NCI-H82 treated with DMSO at 0.1 percent for 48 hours (cell line): Measurements from ENCODE around the gene PARP8.
"Not testable (repeated sequence)": the region's sequence is repeated elsewhere in the genome, so short reads cannot be mapped to it uniquely, and the experiment has no call there.

ENCODE experiments used
- DNase-seq: peaks from one replicate; lab custom pipeline; 2025; ENCODE audit not compliant: unreplicated experiment; lab: John Stamatoyannopoulos, UW

Gene PARP8

GRCh38 chr5:50666261-50667022 is at the start of gene PARP8:
PARP8 (plus strand) TSS chr5:50666637; CDS start chr5:50667096, 459 bp downstream.
- no peak for DNase-seq

GRCh38 chr5:50623666-50624065 is 42.8 kb upstream of the PARP8 start:
- no peak for DNase-seq

GRCh38 chr5:50634866-50635265 is 31.6 kb upstream of the PARP8 start:
- not testable (repeated sequence) for DNase-seq

GRCh38 chr5:50637576-50637975 is 28.9 kb upstream of the PARP8 start:
- DNase-seq, result not testable (repeated sequence)

GRCh38 chr5:50646591-50646990 is 19.8 kb upstream of the PARP8 start:
- DNase-seq, result no peak

GRCh38 chr5:50647726-50648125 is 18.7 kb upstream of the PARP8 start:
- no peak for DNase-seq

GRCh38 chr5:50653946-50654345 is 12.5 kb upstream of the PARP8 start:
- no peak for DNase-seq

- DNase-seq, result no peak
Measured at GRCh38 chr5:50655067-50655809, 11.2 kb upstream of the PARP8 start.

- no peak for DNase-seq
Measured at GRCh38 chr5:50655810-50656205, 10.6 kb upstream of the PARP8 start.

- DNase-seq, result no peak
Measured at GRCh38 chr5:50657044-50657443, 9.4 kb upstream of the PARP8 start.

GRCh38 chr5:50658246-50658645 is 8.2 kb upstream of the PARP8 start:
- DNase-seq, result no peak

GRCh38 chr5:50663636-50664035 is 2.8 kb upstream of the PARP8 start:
- DNase-seq, result no peak

GRCh38 chr5:50665091-50665490 is 1.3 kb upstream of the PARP8 start:
- DNase-seq, result no peak

- not testable (repeated sequence) for DNase-seq
Measured at GRCh38 chr5:50665761-50666202, 655 bp upstream of the PARP8 start.

- DNase-seq, result no peak
Measured at GRCh38 chr5:50667023-50667652, 701 bp downstream of the PARP8 start.

GRCh38 chr5:50667653-50668595 is 1.5 kb downstream of the PARP8 start:
- no peak for DNase-seq

- not testable (repeated sequence) for DNase-seq
Measured at GRCh38 chr5:50668636-50669035, 2.2 kb downstream of the PARP8 start.

GRCh38 chr5:50672663-50673062 is 6.2 kb downstream of the PARP8 start:
- DNase-seq, result no peak

- not testable (repeated sequence) for DNase-seq
Measured at GRCh38 chr5:50673444-50673843, 7.0 kb downstream of the PARP8 start.

- DNase-seq, result no peak
Measured at GRCh38 chr5:50675385-50675784, 8.9 kb downstream of the PARP8 start.

GRCh38 chr5:50679554-50679953 is 13.1 kb downstream of the PARP8 start:
- DNase-seq, result not testable (repeated sequence)
